SK-N-SH (cell line): ENCODE measurements around the gene PPIP5K1.

Source experiments
- EP300 ChIP-seq, 2 experiments: IDR thresholded peaks; 2 replicates each; pipeline versions ENCODE4 v1.4.0 to v1.6.1; 2012; ENCODE audit warnings: borderline replicate concordance in 1 of 2, low read depth in 1 of 2, low read length in 1 of 2
- EZH2phosphoT487 ChIP-seq: fragments of 200-600 bp; sonication (generic); IDR thresholded peaks from 2 replicates; pipeline ENCODE4 v1.6.1; 2017; ENCODE audit warnings: low read depth, mixed run types, mild to moderate bottlenecking, antibody characterized with exemption, moderate library complexity, borderline replicate concordance
- NRF1 ChIP-seq: IDR thresholded peaks from 2 replicates; pipeline ENCODE4 v1.6.1; 2012; ENCODE audit warnings: low read depth, mild to moderate bottlenecking, low read length
- POLR2AphosphoS5 ChIP-seq: IDR thresholded peaks from 2 replicates; pipeline ENCODE4 v1.6.1; 2012; ENCODE audit warnings: low read depth, low read length
- RAD21 ChIP-seq: IDR thresholded peaks from 2 replicates; pipeline ENCODE4 v1.6.1; 2012; ENCODE audit warnings: mild to moderate bottlenecking, low read length
- SIN3A ChIP-seq: IDR thresholded peaks from 2 replicates; pipeline ENCODE4 v1.6.1; 2012; ENCODE audit warnings: low read depth, mild to moderate bottlenecking, low read length, moderate library complexity, borderline replicate concordance
- TF ChIP-seq, protein P1 (sequence below): fragments of 200-600 bp; sonication (generic); IDR thresholded peaks from 2 replicates; pipeline ENCODE4 v1.6.1; 2017; ENCODE audit warnings: antibody characterized with exemption, mild to moderate bottlenecking, moderate library complexity

DNA sequence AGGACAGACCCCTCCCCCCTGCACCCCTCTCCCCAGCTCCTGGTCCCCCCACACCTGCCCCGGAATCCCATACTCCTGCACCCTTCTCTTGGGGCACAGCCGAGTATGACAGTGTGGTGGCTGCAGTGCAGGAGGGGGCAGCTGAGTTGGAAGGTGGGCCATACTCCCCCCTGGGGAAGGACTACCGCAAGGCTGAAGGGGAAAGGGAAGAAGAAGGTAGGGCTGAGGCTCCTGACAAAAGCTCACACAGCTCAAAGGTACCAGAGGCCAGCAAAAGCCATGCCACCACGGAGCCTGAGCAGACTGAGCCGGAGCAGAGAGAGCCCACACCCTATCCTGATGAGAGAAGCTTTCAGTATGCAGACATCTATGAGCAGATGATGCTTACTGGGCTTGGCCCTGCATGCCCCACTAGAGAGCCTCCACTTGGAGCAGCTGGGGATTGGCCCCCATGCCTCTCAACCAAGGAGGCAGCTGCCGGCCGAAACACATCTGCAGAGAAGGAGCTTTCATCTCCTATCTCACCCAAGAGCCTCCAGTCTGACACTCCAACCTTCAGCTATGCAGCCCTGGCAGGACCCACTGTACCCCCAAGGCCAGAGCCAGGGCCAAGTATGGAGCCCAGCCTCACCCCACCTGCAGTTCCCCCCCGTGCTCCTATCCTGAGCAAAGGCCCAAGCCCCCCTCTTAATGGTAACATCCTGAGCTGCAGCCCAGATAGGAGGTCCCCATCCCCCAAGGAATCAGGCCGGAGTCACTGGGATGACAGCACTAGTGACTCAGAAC, 62.8 kb downstream of the PPIP5K1 start:
- TF ChIP-seq EP300 (IDR thresholded peaks at IDR 0.05; ENCODE audit: borderline replicate concordance in 1 of 2, low read depth in 1 of 2, low read length in 1 of 2) (no peak), RAD21 (no peak), SIN3A (no peak), POLR2AphosphoS5 (no peak), EZH2phosphoT487 (no peak), NRF1 (no peak)
- TF ChIP-seq, protein P1, sequence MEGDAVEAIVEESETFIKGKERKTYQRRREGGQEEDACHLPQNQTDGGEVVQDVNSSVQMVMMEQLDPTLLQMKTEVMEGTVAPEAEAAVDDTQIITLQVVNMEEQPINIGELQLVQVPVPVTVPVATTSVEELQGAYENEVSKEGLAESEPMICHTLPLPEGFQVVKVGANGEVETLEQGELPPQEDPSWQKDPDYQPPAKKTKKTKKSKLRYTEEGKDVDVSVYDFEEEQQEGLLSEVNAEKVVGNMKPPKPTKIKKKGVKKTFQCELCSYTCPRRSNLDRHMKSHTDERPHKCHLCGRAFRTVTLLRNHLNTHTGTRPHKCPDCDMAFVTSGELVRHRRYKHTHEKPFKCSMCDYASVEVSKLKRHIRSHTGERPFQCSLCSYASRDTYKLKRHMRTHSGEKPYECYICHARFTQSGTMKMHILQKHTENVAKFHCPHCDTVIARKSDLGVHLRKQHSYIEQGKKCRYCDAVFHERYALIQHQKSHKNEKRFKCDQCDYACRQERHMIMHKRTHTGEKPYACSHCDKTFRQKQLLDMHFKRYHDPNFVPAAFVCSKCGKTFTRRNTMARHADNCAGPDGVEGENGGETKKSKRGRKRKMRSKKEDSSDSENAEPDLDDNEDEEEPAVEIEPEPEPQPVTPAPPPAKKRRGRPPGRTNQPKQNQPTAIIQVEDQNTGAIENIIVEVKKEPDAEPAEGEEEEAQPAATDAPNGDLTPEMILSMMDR = no peak
